Uterus (tissue), 2 donors: ENCODE measurements around the gene UGT1A10.

Experiments
- CTCF ChIP-seq, 4 experiments: fragments of 200-600 bp in 2 of 4; fragments of 450-650 bp in 2 of 4; sonication (generic) in 2 of 4; IDR thresholded peaks; one replicate each; pipeline ENCODE4 v1.5.1; 2016 to 2019; ENCODE audit warnings: antibody characterized with exemption in 4 of 4, mild to moderate bottlenecking in 2 of 4, moderate library complexity in 1 of 4
- POLR2A ChIP-seq, 2 donors: fragments of 450-650 bp; IDR thresholded peaks; one replicate each; pipeline ENCODE4 v1.6.1; 2016; ENCODE audit warnings: antibody characterized with exemption in 2 of 2, mild to moderate bottlenecking in 1 of 2, moderate library complexity in 1 of 2

GRCh38 chr2:233668605-233669260 lies 32.5 kb downstream of the UGT1A10 start:
- no peak for TF ChIP-seq CTCF (IDR thresholded peaks at IDR 0.05)
- TF ChIP-seq POLR2A (IDR thresholded peaks at IDR 0.05): no peak
